Skeletal muscle cell (primary cell): ENCODE measurements around the gene KDM5C.

Source experiments
- DNase-seq: peaks from one replicate; pipeline ENCODE4 v3.0.0-alpha.2; 2010; ENCODE audit warnings: low read depth
- H3K4me3 ChIP-seq: 2 replicates; pipeline ENCODE4 v1.5.1; 2011; ENCODE audit warnings: low read depth, mild to moderate bottlenecking, control low read depth, low read length, moderate library complexity

The KDM5C gene

DNA sequence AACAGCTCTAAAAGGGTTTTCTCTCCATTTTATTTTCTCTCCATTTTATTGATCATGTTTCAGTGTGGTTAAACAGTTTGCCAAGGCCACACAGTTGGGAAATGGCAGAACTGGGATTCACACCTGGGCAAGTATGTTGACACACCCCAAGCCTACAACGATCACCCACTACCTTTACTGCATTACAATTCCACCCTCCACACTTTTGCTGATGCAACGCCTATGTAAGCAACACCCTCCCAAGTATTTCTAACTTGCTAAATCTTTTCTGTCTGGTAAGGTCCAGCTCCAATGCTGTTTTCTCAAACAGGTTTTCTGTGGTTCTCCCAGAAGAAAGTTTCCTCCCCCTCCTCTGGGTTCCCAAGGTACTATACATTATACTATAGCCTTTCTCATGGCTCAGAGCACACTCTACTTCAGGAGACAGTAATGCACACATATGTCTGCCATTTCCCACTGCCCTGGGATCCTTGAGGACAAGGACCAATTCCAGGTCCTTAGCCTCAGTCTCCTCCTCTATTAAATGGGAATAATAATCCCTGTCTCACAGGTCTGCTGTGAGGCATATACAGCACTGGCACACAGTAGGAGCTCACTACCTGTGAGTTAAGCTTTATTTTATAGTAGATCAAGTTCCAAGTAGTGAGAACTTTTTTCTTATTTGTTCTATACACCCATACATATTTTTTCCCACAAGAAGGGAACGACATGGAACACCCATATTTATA lies 28.4 kb upstream of the KDM5C start:
- DNase-seq = no peak
- no peak overlapping the region for H3K4me3 ChIP-seq

DNA sequence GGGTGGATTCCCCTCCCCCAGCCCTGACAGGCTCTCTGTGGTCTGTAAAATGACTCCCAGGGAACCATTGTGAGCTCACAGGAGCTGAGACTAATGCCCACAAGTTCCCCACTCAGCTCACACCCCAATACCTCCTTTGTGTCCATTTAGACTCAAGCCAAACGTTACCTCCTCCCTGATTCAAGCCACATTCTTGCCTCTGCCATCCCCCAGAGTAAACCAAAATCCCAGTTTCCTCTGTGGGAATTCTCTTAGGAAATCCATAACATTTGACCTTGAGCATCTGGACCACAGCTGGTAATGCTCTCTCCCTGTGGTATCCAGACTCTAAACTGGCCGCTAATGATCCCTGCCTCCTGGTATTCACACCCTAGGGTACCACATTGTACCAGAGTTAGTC lies 26.3 kb upstream of the KDM5C start:
- DNase-seq = no peak
- H3K4me3 ChIP-seq = no peak overlapping the region

DNA sequence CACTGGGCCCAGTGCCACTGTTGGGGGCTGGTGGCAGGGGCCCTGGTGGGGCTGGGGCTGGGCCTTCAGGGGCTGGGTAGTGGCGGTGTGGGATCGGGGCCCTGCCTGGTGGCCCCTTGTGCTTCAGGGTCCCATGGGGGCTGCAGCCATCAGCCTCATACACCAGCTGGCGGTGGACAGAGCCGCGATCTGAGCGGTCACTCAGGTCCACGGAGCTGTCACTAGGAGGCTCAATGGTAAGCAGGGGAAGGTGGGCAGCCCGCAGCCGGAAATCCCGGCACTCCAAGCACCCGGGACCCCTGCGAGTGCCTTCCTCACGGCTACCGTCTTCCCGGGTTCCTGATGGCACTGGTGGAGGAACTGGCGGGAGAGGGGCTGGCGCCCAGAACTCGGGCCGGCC lies 25.5 kb upstream of the KDM5C start:
- no peak overlapping the region for H3K4me3 ChIP-seq
- DNase-seq = no peak

DNA sequence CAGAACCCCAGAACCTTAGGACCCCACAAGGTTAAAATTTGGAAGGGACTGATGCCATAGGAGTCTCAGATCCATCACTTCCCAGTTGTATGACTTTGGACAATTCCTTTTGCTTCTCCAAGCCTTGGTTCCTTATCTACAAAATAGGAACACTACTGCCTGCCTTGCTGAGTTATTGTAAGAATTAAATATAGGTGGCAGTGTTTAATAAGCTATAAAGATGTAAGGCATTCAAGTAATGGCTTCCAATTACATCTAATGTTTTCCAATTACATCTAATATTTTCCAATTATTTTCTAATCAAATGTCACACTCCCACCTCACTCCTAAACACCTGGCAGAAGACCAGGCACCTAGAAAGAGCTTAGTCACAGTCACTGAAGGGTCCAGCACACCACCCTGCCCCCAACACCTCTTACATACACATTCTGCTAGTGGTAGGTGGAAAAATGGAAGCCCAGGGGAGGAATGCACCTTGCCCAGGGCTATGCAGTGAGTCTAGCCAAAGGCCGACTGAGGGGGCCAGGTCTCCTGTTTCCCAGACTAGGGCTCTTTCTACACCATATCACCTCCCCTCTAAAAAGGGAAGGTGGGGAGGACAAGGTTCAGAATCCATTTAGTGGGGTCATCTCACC lies 24.5 kb upstream of the KDM5C start:
- no peak for DNase-seq
- no peak overlapping the region for H3K4me3 ChIP-seq

DNA sequence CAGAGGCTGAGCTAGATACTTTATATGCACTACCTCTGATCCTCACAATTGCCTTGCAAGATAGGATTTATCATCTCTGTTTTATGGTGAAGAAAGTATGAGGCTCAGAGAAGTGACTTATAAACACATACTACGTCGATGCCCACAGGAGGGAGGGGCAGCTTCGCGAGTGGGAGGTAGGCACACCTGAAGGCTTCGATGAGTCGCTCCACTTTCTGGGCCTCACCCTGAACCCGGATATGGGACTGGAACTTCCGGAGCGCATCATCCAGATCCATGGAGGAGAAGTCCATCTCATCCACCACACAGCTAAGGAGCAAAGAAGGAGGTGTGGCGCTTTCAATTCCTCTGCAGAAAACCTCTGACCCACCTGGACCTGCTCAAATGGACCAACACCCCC lies 22.9 kb upstream of the KDM5C start:
- no peak for DNase-seq
- no peak overlapping the region for H3K4me3 ChIP-seq

DNA sequence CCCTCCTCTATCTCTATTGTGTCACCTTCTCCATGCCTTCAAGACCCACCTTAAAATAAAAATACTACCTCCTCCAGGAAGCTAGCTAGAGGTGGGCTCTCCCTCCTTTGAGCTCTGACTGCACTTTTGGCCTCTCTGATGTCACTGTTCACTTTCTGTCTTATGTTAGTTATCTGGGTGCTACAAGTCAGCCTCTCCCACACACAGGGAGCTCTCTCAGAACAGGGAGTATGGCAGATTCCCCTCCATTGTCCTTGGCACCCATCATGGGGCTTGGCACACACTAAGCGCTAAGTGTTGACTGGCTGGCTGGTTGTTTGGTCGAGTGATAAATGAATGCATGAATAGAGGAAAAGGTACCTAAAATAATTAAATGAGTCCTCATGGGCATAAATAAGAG lies 21.2 kb upstream of the KDM5C start:
- no peak overlapping the region for H3K4me3 ChIP-seq
- no peak for DNase-seq

DNA sequence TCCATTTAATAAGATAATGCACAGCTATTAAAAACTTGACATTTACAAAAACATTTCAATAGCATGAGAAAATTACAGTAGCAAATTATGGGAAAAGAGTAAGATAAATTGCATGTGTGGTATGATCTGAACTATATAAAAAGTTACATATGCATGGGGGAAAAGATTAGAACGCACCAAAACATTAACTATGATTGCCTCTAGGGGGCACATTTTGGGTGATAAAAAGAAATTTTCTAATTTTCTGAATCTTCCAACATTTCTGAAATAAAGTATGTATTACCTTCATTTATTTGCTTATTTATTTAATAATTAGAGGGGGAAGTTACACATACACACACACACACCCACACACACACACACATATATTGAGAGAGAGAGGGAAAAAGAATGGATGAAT lies 19.6 kb upstream of the KDM5C start:
- no peak for DNase-seq

DNA sequence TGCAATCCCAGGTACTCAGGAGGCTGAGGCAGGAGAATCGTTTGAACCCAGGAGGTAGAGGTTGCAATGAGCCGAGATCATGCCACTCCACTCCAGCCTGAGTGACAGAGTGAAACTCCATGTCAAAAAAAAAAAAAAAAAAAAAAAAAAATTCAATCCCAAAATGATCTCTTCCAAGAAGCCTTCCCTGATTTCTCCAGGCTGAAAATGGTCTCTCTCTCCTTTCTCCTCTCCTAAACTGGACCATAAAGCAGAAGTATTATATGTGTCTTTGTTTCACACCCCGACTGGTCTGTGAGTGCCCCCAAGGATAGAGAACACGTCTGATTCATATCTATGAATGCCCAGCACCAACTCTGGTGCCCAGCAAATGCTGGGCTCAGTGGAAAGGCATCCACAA lies 17.3 kb upstream of the KDM5C start:
- no peak overlapping the region for H3K4me3 ChIP-seq

More for the DNA sequence above, 19.6 kb upstream of the KDM5C start:
- H3K4me3 ChIP-seq = no peak overlapping the region

DNA sequence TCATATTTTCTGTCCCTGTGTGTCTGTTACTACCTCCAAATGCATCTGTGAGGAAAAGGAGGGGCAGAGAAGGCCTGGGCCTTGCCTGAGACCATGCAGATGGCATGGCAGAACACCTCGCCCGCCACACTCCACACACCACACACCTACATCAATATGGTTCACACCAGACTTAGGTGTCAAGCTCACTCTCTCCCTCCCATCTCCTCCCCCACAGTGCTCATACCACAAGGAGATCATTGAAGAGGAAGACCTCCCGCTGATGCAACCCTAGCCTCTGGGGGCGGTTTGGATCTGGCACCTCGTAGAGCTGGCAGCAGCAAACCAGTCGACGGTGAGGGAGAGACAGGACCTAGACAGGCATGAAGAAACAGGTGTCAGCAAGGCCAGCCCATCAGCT lies 16.6 kb upstream of the KDM5C start:
- no peak for DNase-seq
- no peak overlapping the region for H3K4me3 ChIP-seq

More for the DNA sequence above, 17.3 kb upstream of the KDM5C start:
- DNase-seq = no peak

DNA sequence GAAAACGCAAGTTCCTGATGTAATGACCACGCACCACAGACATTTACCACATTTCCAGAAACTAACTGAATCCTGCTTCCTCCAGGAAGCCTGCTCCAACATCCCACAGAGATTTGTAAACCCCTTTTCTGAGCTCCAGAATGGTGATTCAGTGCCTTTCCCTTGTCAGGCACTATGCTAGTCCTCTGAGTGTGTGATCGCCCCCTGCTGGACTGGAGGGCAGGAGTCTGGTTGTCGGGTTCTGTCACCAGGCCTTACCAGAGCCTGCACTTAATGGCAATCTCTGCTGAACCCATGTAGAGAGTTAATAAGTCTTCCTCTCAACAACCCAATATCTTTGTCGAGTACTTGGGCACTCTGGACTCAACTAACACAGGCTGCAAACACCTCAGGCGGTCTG lies 14.5 kb upstream of the KDM5C start:
- DNase-seq = no peak

DNA sequence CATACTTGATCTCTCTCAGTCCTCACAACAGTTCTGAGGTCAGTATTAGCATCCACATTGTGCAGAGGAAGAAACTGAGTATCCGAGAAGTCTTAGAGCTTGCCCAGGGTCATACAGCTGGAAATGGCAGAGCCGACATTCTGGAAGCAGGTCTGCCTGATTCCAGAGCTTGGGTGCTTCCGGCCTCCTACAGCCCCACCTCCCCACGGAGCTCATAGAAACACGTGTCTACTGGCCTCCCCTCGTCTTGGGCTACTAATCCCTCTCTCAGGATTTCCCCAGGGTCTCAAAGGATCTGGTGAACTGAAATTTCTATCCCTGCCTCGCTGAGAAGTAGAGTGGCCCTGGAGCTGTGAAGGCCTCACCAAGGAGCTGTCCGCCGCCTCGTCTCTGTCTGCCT lies 12.0 kb upstream of the KDM5C start:
- DNase-seq = no peak
- no peak overlapping the region for H3K4me3 ChIP-seq

More for the DNA sequence above, 14.5 kb upstream of the KDM5C start:
- no peak overlapping the region for H3K4me3 ChIP-seq

DNA sequence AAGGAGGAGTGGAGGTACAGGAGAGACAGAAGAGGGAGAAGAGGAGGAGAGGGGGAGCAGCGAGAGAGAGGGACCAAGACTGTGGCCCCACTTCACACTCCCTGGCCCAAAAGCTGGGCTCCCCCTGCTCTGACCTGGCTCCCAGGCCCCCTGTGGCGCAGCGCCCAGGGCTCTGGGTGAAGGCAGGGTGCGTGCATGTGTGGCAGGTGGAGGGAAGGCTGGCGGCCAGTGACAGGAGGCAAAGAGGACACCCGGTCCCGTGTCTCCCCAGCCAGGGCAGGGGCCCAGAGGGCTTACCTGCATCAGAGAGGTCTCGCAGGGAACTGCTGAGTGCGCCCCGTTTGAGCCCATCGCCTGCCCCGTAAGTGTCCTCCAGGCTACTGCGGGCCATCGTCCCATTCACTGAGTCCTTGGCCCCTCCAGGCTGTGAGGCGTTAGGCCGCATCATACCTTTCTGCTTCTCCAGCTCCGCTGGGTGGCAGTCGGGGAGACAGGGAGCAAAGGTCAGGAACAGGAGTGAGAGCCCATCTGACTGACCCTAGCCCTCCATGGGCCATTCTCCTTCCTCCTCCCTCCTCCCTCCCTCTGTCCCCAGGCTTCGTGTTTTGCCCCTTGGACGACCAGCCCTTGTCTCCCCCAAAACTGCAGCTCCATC lies 11.1 kb upstream of the KDM5C start:
- H3K4me3 ChIP-seq = no peak overlapping the region

DNA sequence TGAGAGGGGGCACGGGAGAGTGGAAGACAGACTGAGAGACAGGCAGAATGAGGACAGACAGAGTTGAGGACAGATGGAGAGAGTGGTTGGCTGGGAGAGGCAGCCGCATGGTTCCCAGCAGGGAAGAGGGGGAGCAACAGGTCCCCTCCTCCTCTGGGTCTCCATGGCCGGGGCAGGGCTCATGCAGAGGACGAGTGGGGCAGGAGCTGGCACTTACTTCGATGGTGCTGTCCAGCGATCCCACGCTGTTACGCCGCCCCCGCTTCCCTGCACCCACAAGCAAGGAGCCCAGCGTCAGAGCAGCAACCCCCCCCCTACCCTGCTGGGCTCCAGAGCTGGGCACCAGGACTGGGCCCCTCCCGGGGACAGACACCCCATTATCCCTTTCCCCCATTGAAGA lies 10.6 kb upstream of the KDM5C start:
- no peak for DNase-seq
- no peak overlapping the region for H3K4me3 ChIP-seq

More for the DNA sequence above, 11.1 kb upstream of the KDM5C start:
- DNase-seq = no peak

DNA sequence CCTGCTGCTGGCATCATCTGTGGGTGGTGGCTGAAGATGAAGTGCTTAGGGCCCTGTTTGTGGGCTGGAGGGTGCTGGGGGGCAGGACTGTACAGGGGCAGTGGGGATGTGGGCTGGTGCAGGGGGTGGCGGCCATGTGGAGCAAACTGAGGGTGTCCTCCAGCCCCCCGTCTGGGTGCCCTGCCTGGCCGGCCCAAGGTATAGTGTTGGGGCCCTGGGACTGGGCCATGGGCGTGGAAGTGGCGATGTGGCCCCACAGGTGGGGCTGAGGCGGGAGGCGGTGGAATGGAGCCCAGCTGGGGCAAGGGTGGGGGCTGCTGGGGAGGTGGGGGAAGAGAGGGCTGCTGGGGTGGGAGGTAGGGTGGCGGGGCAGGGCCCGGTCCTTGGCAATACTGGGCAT lies 9.5 kb upstream of the KDM5C start:
- DNase-seq = no peak
- no peak overlapping the region for H3K4me3 ChIP-seq

DNA sequence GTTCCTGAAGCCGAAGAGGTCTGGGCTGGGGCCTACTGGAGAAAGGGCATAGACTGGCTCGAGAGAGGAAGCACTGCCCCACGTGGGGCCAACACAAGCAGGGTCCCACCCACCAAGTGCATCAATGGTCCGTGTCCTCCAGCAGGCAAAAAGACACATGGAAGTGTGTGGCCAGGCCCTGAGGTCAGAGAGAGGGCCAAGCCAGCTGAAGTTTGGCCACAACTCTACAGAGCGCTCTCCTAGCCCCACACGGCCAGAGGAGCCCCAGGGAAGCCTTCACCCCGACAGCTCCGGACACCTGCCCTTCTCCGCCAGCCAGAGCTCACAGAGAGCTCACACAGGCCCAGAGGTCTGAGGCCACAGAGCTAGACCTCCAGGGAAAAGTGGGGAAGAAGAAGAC lies 8.5 kb upstream of the KDM5C start:
- DNase-seq = no peak
- no peak overlapping the region for H3K4me3 ChIP-seq

DNA sequence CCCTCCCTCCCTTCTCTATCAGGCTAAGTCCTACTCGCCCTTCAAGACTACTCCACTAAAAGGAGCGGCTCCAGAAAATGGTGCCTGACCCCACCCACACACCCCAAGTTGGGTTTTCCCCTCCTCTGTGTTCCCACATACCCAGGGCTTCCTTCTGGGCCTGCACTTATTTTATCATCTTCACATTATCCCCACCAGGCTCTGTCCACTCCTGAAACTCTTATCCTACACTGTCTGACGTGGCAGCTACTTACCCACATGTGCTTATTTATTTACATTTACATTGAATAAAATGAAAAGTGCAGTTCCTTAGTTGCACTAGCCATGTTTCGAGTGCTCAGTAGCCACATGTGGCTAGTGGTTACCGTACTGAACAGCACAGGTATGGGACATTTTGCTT lies 5.1 kb upstream of the KDM5C start:
- no peak for DNase-seq
- no peak overlapping the region for H3K4me3 ChIP-seq

DNA sequence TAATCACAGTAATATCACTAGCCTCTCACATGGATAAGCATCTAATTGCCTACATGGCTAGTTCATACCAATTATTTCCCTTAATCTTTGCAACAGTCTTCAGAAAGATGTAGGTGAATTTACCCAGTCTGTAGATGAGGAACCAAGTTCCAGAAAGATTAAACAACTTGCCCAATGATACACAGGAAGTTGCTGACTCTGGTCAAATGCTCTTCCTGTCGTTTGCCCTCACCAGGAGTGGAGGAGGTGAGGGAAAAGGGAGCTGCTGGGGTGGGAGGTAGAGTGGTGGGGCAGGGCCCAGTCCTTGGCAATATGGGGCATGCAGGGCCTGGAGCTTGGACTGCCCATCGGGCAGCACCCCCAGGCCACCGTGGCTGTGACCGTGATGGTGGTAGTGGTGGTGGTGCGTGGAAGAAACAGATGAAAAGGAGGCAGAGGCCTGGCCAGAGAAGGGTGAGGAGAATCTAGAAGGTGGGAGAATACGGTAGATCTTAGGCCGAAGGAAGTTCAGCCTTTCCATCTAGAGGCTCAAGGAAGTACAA lies 2.3 kb upstream of the KDM5C start:
- no peak for DNase-seq
- H3K4me3 ChIP-seq = no peak overlapping the region

DNA sequence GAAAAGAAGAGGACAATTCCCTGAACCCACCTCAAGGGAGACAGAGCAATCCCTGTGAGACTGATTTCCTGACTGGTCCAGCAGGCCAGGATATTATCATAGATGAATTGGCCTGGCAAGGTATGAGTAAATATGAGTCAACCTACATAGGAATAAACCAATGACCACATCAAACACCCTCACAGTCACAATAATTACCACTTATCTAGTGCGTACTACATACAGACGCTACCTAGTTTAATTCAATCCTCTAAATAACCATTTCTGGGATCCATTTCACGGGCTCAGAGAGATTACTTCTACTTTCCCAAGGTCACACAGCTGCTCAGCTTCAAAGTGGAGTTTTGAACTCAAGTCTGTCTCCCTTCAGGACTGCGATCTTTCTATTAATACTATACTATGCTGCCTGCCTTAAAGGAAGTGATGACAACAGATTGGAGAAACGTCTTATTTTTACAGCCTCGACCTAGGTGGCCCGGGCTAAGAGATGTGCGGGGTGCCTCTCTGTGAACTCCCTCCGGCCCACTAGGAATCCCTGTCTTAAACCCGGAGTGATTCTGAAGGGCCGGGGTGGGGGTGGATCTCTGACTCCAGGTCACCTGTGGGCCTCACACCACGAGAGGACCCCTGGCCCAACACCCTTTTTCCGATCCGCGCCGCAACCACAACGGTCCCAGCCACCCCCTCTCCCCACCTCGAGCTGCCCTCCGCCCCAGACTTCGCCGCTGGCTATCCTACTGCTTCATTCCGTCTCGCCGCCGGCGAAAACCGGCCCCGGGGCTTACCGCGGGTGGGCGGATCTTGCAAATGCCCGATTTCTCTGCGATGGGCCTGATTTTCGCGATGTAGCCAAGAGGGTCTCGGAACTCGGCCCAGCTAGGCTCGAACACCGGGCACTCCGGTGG lies 800 bp downstream of the KDM5C start:
- DNase-seq = peak; percentile 7

DNA sequence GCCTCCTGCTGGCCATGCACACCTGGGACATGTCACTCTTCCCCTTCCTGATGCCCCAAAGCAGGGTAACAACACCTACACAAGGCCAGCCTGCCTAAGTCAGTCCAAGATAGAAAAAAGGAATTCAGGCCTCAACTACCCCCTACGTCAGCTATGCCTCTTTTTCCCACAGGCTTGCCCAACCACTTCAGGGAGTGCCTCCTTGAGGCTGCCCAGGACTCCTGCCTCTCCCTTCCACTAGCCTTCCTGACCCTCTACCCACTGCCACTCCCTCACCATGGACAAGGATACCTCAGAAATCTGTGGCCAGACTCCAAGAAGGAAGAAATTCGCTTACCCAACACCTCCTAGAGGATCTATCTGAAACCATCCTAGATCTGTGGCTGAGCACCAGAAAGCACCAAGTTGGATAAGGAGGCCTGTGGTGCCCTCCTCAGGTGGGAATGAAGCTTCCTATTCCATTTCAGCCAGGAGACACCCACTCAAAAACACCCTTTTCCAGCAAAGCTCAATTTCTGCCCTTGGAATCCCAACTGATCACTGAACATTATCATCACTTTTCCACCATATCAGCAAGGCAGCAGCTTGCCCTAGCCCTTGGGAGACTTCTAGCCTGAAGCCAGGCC lies 1.8 kb downstream of the KDM5C start:
- peak overlapping the region; percentile 80 for H3K4me3 ChIP-seq

More for the DNA sequence above, 800 bp downstream of the KDM5C start:
- H3K4me3 ChIP-seq = peak overlapping the region; percentile 80

More for the DNA sequence above, 1.8 kb downstream of the KDM5C start:
- DNase-seq = no peak
